Prostate gland (tissue), 2 donors: ENCODE measurements around the gene PIK3CA.

Source experiments
- POLR2A ChIP-seq: fragments of 450-650 bp; IDR thresholded peaks from one replicate; pipeline ENCODE4 v1.6.1; 2016; ENCODE audit warnings: antibody characterized with exemption, mild to moderate bottlenecking
- POLR2AphosphoS5 ChIP-seq: sonication (generic); formaldehyde crosslinking; IDR thresholded peaks from one replicate; pipeline ENCODE4 v1.6.1; 2017; ENCODE audit warnings: antibody characterized with exemption
- TF ChIP-seq, protein P1 (sequence below), 4 experiments: fragments of 200-600 bp in 2 of 4; fragments of 450-650 bp in 2 of 4; sonication (generic) in 2 of 4; IDR thresholded peaks; 1 replicate in 3 of 4; 2 replicates in 1 of 4; pipeline ENCODE4 v1.5.1; 2016 to 2019; ENCODE audit warnings: antibody characterized with exemption in 4 of 4, mild to moderate bottlenecking in 2 of 4, moderate library complexity in 2 of 4

DNA sequence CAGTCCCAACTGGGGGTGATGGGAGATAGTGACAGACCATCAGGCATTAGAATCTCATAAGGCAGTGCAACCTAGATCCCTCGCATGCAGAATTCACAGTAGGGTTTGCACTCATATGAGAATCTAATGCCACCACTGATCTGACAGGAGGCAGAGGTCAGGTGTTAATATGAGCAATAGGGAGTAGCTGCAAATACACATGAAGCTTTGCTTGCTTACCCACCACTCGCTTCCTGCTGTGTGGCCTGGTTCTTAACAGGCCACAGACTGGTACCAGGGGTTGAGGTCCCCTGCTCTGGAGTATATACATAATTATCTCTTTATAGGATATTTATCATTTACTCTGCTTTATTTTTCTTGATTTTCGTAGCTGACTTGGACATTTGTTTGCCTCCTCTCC is 40.5 kb upstream of the PIK3CA start:
- TF ChIP-seq, protein P1, sequence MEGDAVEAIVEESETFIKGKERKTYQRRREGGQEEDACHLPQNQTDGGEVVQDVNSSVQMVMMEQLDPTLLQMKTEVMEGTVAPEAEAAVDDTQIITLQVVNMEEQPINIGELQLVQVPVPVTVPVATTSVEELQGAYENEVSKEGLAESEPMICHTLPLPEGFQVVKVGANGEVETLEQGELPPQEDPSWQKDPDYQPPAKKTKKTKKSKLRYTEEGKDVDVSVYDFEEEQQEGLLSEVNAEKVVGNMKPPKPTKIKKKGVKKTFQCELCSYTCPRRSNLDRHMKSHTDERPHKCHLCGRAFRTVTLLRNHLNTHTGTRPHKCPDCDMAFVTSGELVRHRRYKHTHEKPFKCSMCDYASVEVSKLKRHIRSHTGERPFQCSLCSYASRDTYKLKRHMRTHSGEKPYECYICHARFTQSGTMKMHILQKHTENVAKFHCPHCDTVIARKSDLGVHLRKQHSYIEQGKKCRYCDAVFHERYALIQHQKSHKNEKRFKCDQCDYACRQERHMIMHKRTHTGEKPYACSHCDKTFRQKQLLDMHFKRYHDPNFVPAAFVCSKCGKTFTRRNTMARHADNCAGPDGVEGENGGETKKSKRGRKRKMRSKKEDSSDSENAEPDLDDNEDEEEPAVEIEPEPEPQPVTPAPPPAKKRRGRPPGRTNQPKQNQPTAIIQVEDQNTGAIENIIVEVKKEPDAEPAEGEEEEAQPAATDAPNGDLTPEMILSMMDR (IDR thresholded peaks at IDR 0.05), result no peak
- TF ChIP-seq POLR2AphosphoS5 (no peak), POLR2A (no peak)
